SK-N-SH treated with all-trans-retinoic acid at 6 μM for 48 hours (cell line): ENCODE measurements around the gene MTHFD2L.

Experiments used
- ATAC-seq: fragments of 200-7000 bp; cut with Tn5 transposase; 3 replicates; pipeline ENCODE4 v1.9.1; 2020; ENCODE audit warnings: mild to moderate bottlenecking, moderate library complexity
- ARNTL ChIP-seq: fragments of 450-650 bp; formaldehyde crosslinking; IDR thresholded peaks from 2 replicates; pipeline ENCODE4 v1.5.0; 2020; ENCODE audit warnings: low read depth, mild to moderate bottlenecking, moderate library complexity, borderline replicate concordance
- BACH2 ChIP-seq: fragments of 250-450 bp; sonication (Bioruptor Pico); IDR thresholded peaks from 2 replicates; pipeline ENCODE4 v1.9.0; 2021; ENCODE audit warnings: mild to moderate bottlenecking, borderline replicate concordance
- CREB5 ChIP-seq: fragments of 250-450 bp; sonication (Bioruptor Pico); IDR thresholded peaks from 2 replicates; pipeline ENCODE4 v1.5.1; 2020; ENCODE audit warnings: low read depth, mild to moderate bottlenecking, moderate library complexity
- CSRNP3 ChIP-seq: fragments of 250-450 bp; sonication (Bioruptor Pico); IDR thresholded peaks from 2 replicates; pipeline ENCODE4 v1.5.1; 2021; ENCODE audit warnings: mild to moderate bottlenecking, moderate library complexity
- ESRRG ChIP-seq: fragments of 250-450 bp; sonication (Bioruptor Pico); IDR thresholded peaks from 2 replicates; pipeline ENCODE4 v1.6.1; 2021; ENCODE audit warnings: mild to moderate bottlenecking
- GLIS3 ChIP-seq: fragments of 250-450 bp; sonication (Bioruptor Pico); IDR thresholded peaks from 2 replicates; pipeline ENCODE4 v1.5.0; 2020; ENCODE audit warnings: mild to moderate bottlenecking, moderate library complexity
- ISL1 ChIP-seq: fragments of 250-450 bp; sonication (Bioruptor Pico); IDR thresholded peaks from 2 replicates; pipeline ENCODE4 v2.1.2; 2022; ENCODE audit warnings: mild to moderate bottlenecking, moderate library complexity
- PATZ1 ChIP-seq: fragments of 250-450 bp; sonication (Bioruptor Pico); IDR thresholded peaks from 2 replicates; pipeline ENCODE4 v1.8.0; 2020; ENCODE audit warnings: mild to moderate bottlenecking, moderate library complexity, borderline replicate concordance
- POU6F1 ChIP-seq: fragments of 250-450 bp; sonication (Bioruptor Pico); IDR thresholded peaks from 2 replicates; pipeline ENCODE4 v1.8.0; 2021; ENCODE audit warnings: low read depth, mild to moderate bottlenecking, moderate library complexity, borderline replicate concordance
- RARB ChIP-seq: fragments of 250-450 bp; sonication (Bioruptor Pico); IDR thresholded peaks from 2 replicates; pipeline ENCODE4 v1.8.0; 2021; ENCODE audit warnings: mild to moderate bottlenecking, moderate library complexity
- TCF4 ChIP-seq: fragments of 250-450 bp; sonication (Bioruptor Pico); IDR thresholded peaks from 2 replicates; pipeline ENCODE4 v1.8.0; 2021; ENCODE audit warnings: mild to moderate bottlenecking, moderate library complexity, borderline replicate concordance
- TSHZ2 ChIP-seq: fragments of 250-450 bp; sonication (Bioruptor Pico); IDR thresholded peaks from 2 replicates; pipeline ENCODE4 v1.5.0; 2020; ENCODE audit warnings: mild to moderate bottlenecking, moderate library complexity
- ZC3H10 ChIP-seq: fragments of 250-450 bp; sonication (Bioruptor Pico); IDR thresholded peaks from 2 replicates; pipeline ENCODE4 v1.5.1; 2021; ENCODE audit warnings: mild to moderate bottlenecking, moderate library complexity
- ZFP3 ChIP-seq: fragments of 250-450 bp; sonication (Bioruptor Pico); IDR thresholded peaks from 2 replicates; pipeline ENCODE4 v1.5.0; 2020; ENCODE audit warnings: mild to moderate bottlenecking, moderate library complexity
- ZFP30 ChIP-seq: fragments of 450-650 bp; formaldehyde crosslinking; IDR thresholded peaks from 2 replicates; pipeline ENCODE4 v1.5.0; 2022; ENCODE audit warnings: mild to moderate bottlenecking, moderate library complexity
- ZNF70 ChIP-seq: fragments of 450-650 bp; formaldehyde crosslinking; IDR thresholded peaks from 2 replicates; pipeline ENCODE4 v1.5.0; 2020; ENCODE audit warnings: mild to moderate bottlenecking, moderate library complexity

The MTHFD2L gene

GRCh38 chr4:74291471-74291870 lies 133.6 kb downstream of the MTHFD2L start:
- no peak for ATAC-seq
- no peak for TF ChIP-seq TCF4 (CRISPR knock-in tag)

GRCh38 chr4:74292111-74292870 lies 134.4 kb downstream of the MTHFD2L start:
- no peak for ATAC-seq
- TF ChIP-seq CREB5 (CRISPR knock-in tag) (no peak), ARNTL (CRISPR knock-in tag) (no peak), ZC3H10 (no peak)

- no peak for ATAC-seq
Observed at GRCh38 chr4:74293558-74293957, 135.6 kb downstream of the MTHFD2L start.

More at GRCh38 chr4:74293558-74293957, 135.6 kb downstream of the MTHFD2L start:
- TF ChIP-seq ZC3H10: no peak
- TF ChIP-seq ISL1 (CRISPR knock-in tag): no peak
- TF ChIP-seq PATZ1: no peak
- TF ChIP-seq ARNTL (CRISPR knock-in tag): no peak
- no peak for TF ChIP-seq ZFP30
- no peak for TF ChIP-seq RARB (CRISPR knock-in tag)
- no peak for TF ChIP-seq GLIS3 (CRISPR knock-in tag)
- TF ChIP-seq ZFP3 (CRISPR knock-in tag): no peak
- TF ChIP-seq BACH2 (CRISPR knock-in tag): no peak
- no peak for TF ChIP-seq TSHZ2 (CRISPR knock-in tag)
- no peak for TF ChIP-seq POU6F1 (CRISPR knock-in tag)
- no peak for TF ChIP-seq ESRRG (CRISPR knock-in tag)
- no peak for TF ChIP-seq ZNF70 (CRISPR knock-in tag)
- TF ChIP-seq CSRNP3 (CRISPR knock-in tag): no peak
